ENCODE results near the gene TOM1L2.

- no peak for TF ChIP-seq EZH2 (IDR thresholded peaks at IDR 0.05)
- no peak for TF ChIP-seq CTCF (IDR thresholded peaks at IDR 0.05)
- TF ChIP-seq EZH2phosphoT487 (IDR thresholded peaks at IDR 0.05): no peak
These were observed 69.8 kb downstream of the TOM1L2 start for GRCh38 chr17:17902376-17902775.
